ENCODE data around the gene IL10RB.

Gene IL10RB

DNA sequence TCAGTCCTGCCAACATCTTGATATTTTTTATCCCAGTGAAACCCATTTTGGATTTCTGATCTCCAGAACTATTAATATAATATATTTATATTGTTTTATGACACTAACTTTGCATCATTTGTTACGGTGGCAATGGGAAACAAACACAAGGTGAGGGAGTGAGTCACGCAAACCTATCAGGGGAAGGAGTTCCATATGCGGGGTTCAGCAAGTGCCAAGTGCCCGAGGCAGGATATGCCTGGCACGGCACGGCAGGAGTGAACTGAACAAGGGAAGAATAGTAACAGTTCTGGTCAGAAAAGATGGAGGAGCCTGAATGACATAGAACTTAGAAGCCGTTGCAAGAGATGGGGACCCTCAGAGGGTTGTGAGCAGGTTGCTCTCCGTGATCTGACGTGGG lies 7.7 kb upstream of the IL10RB start:
- Histone ChIP-seq H2AFZ (ENCODE audit: low read depth, low read length) (no peak overlapping the region), H3K9me3 (ENCODE audit: insufficient read depth, low read length) (no peaks in the 10 kb centered on the region), H3K4me2 (ENCODE audit: low read length) (no peak overlapping the region), H3K4me3 (ENCODE audit: low read length) (no peak overlapping the region), H3K27ac (ENCODE audit: low read length) (no peak overlapping the region), H3K36me3 (replicated peaks; ENCODE audit: low read depth, low read length) (peaks cover 36% of the 10 kb centered on the region), H4K20me1 (ENCODE audit: insufficient read depth, low read length) (no peaks in the 10 kb centered on the region), H3K27me3 (ENCODE audit: low read depth, low read length) (no peaks in the 10 kb centered on the region), H3K79me2 (ENCODE audit: low read length) (no peaks in the 10 kb centered on the region), H3K4me1 (ENCODE audit: low read length) (peaks cover 10% of the 10 kb centered on the region), H3K9ac (ENCODE audit: low read length) (no peak overlapping the region)
- TF ChIP-seq, protein P1, sequence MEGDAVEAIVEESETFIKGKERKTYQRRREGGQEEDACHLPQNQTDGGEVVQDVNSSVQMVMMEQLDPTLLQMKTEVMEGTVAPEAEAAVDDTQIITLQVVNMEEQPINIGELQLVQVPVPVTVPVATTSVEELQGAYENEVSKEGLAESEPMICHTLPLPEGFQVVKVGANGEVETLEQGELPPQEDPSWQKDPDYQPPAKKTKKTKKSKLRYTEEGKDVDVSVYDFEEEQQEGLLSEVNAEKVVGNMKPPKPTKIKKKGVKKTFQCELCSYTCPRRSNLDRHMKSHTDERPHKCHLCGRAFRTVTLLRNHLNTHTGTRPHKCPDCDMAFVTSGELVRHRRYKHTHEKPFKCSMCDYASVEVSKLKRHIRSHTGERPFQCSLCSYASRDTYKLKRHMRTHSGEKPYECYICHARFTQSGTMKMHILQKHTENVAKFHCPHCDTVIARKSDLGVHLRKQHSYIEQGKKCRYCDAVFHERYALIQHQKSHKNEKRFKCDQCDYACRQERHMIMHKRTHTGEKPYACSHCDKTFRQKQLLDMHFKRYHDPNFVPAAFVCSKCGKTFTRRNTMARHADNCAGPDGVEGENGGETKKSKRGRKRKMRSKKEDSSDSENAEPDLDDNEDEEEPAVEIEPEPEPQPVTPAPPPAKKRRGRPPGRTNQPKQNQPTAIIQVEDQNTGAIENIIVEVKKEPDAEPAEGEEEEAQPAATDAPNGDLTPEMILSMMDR (IDR thresholded peaks at IDR 0.05; ENCODE audit: low read depth, low read length), result no peak

DNA sequence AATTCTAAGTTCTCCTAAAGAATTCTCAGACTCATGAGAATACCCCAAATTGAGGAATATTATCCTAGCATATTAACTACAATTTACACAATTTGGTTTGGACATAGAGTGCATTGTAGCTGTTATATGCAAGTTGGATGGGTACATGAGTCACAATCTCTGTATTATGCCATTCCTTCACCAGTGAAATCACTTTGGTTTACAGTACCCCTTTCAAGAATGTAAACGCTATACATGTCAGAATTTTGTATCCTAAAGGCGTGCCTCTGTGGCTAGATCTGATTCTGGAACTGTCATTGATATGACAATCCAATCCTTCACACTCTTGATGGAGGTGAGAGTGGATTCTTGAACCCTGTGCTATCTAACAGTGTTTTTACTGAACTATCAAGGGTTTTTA lies 6.7 kb upstream of the IL10RB start:
- Histone ChIP-seq H3K36me3 (replicated peaks; ENCODE audit: low read depth, low read length) (peaks cover 32% of the 10 kb centered on the region), H3K27ac (ENCODE audit: low read length) (no peak overlapping the region), H3K9me3 (ENCODE audit: insufficient read depth, low read length) (no peaks in the 10 kb centered on the region), H3K79me2 (ENCODE audit: low read length) (no peaks in the 10 kb centered on the region), H3K4me2 (ENCODE audit: low read length) (no peak overlapping the region), H4K20me1 (ENCODE audit: insufficient read depth, low read length) (no peaks in the 10 kb centered on the region), H3K4me3 (ENCODE audit: low read length) (no peak overlapping the region), H3K27me3 (ENCODE audit: low read depth, low read length) (no peaks in the 10 kb centered on the region), H3K4me1 (ENCODE audit: low read length) (peaks cover 10% of the 10 kb centered on the region), H3K9ac (ENCODE audit: low read length) (no peak overlapping the region), H2AFZ (ENCODE audit: low read depth, low read length) (no peak overlapping the region)
- TF ChIP-seq, protein P1 (IDR thresholded peaks at IDR 0.05; ENCODE audit: low read depth, low read length), result no peak
- TF ChIP-seq EZH2phosphoT487 (IDR thresholded peaks at IDR 0.05; ENCODE audit: low read depth), result no peak

- Histone ChIP-seq H3K4me1 (ENCODE audit: low read length) (peaks cover 7% of the 10 kb centered on the region), H3K9ac (ENCODE audit: low read length) (no peak overlapping the region), H3K9me3 (ENCODE audit: insufficient read depth, low read length) (no peaks in the 10 kb centered on the region), H4K20me1 (ENCODE audit: insufficient read depth, low read length) (no peaks in the 10 kb centered on the region), H3K27me3 (ENCODE audit: low read depth, low read length) (no peaks in the 10 kb centered on the region), H3K4me2 (ENCODE audit: low read length) (no peak overlapping the region), H2AFZ (ENCODE audit: low read depth, low read length) (no peak overlapping the region), H3K27ac (ENCODE audit: low read length) (no peak overlapping the region), H3K79me2 (ENCODE audit: low read length) (no peaks in the 10 kb centered on the region), H3K4me3 (ENCODE audit: low read length) (no peak overlapping the region), H3K36me3 (replicated peaks; ENCODE audit: low read depth, low read length) (peaks cover 32% of the 10 kb centered on the region)
- TF ChIP-seq, protein P1 (IDR thresholded peaks at IDR 0.05; ENCODE audit: low read depth, low read length), result no peak
- no peak for TF ChIP-seq EZH2phosphoT487 (IDR thresholded peaks at IDR 0.05; ENCODE audit: low read depth)
Measured at GRCh38 chr21:33259995-33260394, 6.2 kb upstream of the IL10RB start.

- H3K9me3 ChIP-seq (ENCODE audit: insufficient read depth, low read length), result no peaks in the 10 kb centered on the region
- no peak overlapping the region for H3K4me3 ChIP-seq (ENCODE audit: low read length)
- H3K4me2 ChIP-seq (ENCODE audit: low read length), result no peak overlapping the region
- no peaks in the 10 kb centered on the region for H3K27me3 ChIP-seq (ENCODE audit: low read depth, low read length)
- no peak overlapping the region for H2AFZ ChIP-seq (ENCODE audit: low read depth, low read length)
- H3K27ac ChIP-seq (ENCODE audit: low read length), result no peak overlapping the region
- TF ChIP-seq, protein P1 (IDR thresholded peaks at IDR 0.05; ENCODE audit: low read depth, low read length), result no peak
- TF ChIP-seq EZH2phosphoT487 (IDR thresholded peaks at IDR 0.05; ENCODE audit: low read depth), result no peak
- 0 out of 2 replicates have a peak, but pooled peaks cover 5% of the 10 kb centered on the region for H4K20me1 ChIP-seq (ENCODE audit: insufficient read depth, low read length)
- H3K36me3 ChIP-seq (replicated peaks; ENCODE audit: low read depth, low read length), result peaks cover 21% of the 10 kb centered on the region
- H3K9ac ChIP-seq (ENCODE audit: low read length), result no peak overlapping the region
- peaks cover 9% of the 10 kb centered on the region for H3K4me1 ChIP-seq (ENCODE audit: low read length)
- peaks cover under 1% of the 10 kb centered on the region; the same call in 1 of the 2 replicates for H3K79me2 ChIP-seq (ENCODE audit: low read length)
Measured at GRCh38 chr21:33261635-33262034, 4.5 kb upstream of the IL10RB start.

Data from OCI-LY3 (cell line).